ENCODE measurements around the gene BPNT1. TPM values are rescaled to one million over a fixed set of nuclear protein-coding genes. Genes with fewer than 3 reads are reported as not detected.

Gene BPNT1
- total and polyA plus RNA-seq, 2 of the 13 experiments (the other 11 are each of a cell fraction or from before 2014, with no cell fraction given) = 35.2 to 43.9 TPM

DNA sequence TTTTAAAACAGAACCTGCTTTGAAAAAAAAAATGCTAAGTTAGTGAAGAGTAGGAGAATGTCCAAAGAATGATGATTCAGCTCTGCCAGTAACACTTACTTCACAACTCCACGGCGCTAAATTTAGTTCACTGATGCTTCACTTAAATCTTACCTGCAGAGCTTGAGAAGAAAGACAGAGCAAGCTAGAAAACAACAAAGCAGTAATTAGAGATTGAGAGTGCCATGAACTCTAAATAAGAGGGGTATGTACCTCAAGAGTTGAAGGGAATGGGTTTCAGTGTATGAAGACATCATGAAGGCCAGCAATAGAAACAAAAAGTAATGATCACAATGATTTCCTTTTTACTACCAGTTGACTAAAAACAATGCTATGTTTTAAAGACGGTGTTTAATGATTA lies 76.1 kb downstream of the BPNT1 start:
- H3K36me3 ChIP-seq (replicated peaks in 1 of 2; ENCODE audit: control insufficient read depth in 1 of 2, insufficient read depth in 2 of 2, low read length in 2 of 2) = peaks cover 4 to 83% of the 10 kb centered on the region in 2 experiments
- TF ChIP-seq, protein P1, sequence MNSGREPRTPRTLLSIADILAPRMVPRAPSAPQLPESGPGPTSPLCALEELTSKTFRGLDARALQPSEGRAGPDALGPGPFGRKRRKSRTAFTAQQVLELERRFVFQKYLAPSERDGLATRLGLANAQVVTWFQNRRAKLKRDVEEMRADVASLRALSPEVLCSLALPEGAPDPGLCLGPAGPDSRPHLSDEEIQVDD (CRISPR knock-in tag; IDR thresholded peaks at IDR 0.05; ENCODE audit: borderline replicate concordance) = no peak
- TF ChIP-seq, protein P2, sequence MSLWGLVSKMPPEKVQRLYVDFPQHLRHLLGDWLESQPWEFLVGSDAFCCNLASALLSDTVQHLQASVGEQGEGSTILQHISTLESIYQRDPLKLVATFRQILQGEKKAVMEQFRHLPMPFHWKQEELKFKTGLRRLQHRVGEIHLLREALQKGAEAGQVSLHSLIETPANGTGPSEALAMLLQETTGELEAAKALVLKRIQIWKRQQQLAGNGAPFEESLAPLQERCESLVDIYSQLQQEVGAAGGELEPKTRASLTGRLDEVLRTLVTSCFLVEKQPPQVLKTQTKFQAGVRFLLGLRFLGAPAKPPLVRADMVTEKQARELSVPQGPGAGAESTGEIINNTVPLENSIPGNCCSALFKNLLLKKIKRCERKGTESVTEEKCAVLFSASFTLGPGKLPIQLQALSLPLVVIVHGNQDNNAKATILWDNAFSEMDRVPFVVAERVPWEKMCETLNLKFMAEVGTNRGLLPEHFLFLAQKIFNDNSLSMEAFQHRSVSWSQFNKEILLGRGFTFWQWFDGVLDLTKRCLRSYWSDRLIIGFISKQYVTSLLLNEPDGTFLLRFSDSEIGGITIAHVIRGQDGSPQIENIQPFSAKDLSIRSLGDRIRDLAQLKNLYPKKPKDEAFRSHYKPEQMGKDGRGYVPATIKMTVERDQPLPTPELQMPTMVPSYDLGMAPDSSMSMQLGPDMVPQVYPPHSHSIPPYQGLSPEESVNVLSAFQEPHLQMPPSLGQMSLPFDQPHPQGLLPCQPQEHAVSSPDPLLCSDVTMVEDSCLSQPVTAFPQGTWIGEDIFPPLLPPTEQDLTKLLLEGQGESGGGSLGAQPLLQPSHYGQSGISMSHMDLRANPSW (CRISPR knock-in tag; IDR thresholded peaks at IDR 0.05; ENCODE audit: borderline replicate concordance) = no peak
- TF ChIP-seq ASH2L (IDR thresholded peaks at IDR 0.05; ENCODE audit: insufficient read length, low read depth, low read length) (no peak), ZNF879 (CRISPR knock-in tag; IDR thresholded peaks at IDR 0.05) (no peak), SAP130 (CRISPR knock-in tag; IDR thresholded peaks at IDR 0.05; ENCODE audit: low read depth) (no peak), RBM39 (IDR thresholded peaks at IDR 0.05; ENCODE audit: low read depth, low read length, poor library complexity, severe bottlenecking) (no peak), ZNF572 (CRISPR knock-in tag; IDR thresholded peaks at IDR 0.05) (no peak), SNAI1 (CRISPR knock-in tag; IDR thresholded peaks at IDR 0.05; ENCODE audit: borderline replicate concordance) (no peak)
- TF ChIP-seq, protein P3, sequence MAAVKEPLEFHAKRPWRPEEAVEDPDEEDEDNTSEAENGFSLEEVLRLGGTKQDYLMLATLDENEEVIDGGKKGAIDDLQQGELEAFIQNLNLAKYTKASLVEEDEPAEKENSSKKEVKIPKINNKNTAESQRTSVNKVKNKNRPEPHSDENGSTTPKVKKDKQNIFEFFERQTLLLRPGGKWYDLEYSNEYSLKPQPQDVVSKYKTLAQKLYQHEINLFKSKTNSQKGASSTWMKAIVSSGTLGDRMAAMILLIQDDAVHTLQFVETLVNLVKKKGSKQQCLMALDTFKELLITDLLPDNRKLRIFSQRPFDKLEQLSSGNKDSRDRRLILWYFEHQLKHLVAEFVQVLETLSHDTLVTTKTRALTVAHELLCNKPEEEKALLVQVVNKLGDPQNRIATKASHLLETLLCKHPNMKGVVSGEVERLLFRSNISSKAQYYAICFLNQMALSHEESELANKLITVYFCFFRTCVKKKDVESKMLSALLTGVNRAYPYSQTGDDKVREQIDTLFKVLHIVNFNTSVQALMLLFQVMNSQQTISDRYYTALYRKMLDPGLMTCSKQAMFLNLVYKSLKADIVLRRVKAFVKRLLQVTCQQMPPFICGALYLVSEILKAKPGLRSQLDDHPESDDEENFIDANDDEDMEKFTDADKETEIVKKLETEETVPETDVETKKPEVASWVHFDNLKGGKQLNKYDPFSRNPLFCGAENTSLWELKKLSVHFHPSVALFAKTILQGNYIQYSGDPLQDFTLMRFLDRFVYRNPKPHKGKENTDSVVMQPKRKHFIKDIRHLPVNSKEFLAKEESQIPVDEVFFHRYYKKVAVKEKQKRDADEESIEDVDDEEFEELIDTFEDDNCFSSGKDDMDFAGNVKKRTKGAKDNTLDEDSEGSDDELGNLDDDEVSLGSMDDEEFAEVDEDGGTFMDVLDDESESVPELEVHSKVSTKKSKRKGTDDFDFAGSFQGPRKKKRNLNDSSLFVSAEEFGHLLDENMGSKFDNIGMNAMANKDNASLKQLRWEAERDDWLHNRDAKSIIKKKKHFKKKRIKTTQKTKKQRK (IDR thresholded peaks at IDR 0.05; ENCODE audit: low read length) = no peak
- TF ChIP-seq, protein P4, sequence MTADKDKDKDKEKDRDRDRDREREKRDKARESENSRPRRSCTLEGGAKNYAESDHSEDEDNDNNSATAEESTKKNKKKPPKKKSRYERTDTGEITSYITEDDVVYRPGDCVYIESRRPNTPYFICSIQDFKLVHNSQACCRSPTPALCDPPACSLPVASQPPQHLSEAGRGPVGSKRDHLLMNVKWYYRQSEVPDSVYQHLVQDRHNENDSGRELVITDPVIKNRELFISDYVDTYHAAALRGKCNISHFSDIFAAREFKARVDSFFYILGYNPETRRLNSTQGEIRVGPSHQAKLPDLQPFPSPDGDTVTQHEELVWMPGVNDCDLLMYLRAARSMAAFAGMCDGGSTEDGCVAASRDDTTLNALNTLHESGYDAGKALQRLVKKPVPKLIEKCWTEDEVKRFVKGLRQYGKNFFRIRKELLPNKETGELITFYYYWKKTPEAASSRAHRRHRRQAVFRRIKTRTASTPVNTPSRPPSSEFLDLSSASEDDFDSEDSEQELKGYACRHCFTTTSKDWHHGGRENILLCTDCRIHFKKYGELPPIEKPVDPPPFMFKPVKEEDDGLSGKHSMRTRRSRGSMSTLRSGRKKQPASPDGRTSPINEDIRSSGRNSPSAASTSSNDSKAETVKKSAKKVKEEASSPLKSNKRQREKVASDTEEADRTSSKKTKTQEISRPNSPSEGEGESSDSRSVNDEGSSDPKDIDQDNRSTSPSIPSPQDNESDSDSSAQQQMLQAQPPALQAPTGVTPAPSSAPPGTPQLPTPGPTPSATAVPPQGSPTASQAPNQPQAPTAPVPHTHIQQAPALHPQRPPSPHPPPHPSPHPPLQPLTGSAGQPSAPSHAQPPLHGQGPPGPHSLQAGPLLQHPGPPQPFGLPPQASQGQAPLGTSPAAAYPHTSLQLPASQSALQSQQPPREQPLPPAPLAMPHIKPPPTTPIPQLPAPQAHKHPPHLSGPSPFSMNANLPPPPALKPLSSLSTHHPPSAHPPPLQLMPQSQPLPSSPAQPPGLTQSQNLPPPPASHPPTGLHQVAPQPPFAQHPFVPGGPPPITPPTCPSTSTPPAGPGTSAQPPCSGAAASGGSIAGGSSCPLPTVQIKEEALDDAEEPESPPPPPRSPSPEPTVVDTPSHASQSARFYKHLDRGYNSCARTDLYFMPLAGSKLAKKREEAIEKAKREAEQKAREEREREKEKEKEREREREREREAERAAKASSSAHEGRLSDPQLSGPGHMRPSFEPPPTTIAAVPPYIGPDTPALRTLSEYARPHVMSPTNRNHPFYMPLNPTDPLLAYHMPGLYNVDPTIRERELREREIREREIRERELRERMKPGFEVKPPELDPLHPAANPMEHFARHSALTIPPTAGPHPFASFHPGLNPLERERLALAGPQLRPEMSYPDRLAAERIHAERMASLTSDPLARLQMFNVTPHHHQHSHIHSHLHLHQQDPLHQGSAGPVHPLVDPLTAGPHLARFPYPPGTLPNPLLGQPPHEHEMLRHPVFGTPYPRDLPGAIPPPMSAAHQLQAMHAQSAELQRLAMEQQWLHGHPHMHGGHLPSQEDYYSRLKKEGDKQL (CRISPR knock-in tag; IDR thresholded peaks at IDR 0.05; ENCODE audit: low read depth) = no peak
- no peak for DNase-seq (ENCODE audit: low spot score)
- H2AFZ ChIP-seq (ENCODE audit: low read length) = no peak overlapping the region
- no peaks in the 10 kb centered on the region for H3K9me3 ChIP-seq (ENCODE audit: low read length)
- ChIA-PET CTCF (ENCODE audit: low intra/inter-chr PET ratio, low total read pairs) (no interaction called here), POLR2A (interaction anchor here (0.5 kb wide), 1 partner anchor 55 kb away, joined by 3 read pairs; no protein-coding TSS in a partner anchor)
- no peak overlapping the region for H3K9ac ChIP-seq (ENCODE audit: insufficient read depth, low read depth, low read length)
- BruUV-seq (replicated peaks) = no TSS peak
- no peaks in the 10 kb centered on the region for H3K4me1 ChIP-seq (ENCODE audit: insufficient read depth, low read length)
- H4K20me1 ChIP-seq (ENCODE audit: insufficient read depth, low read length) = no peaks in the 10 kb centered on the region
- in situ Hi-C loops (cut with HindIII; ENCODE audit: extremely low pct_ligation_motif_present, low pct_unique_long_range_greater_than_20kb) = no loop called here
- H3K4me3 ChIP-seq (replicated peaks in 1 of 3; ENCODE audit: insufficient read depth in 1 of 3, low read depth in 2 of 3, low read length in 3 of 3) = no peak overlapping the region
- WGBS (ENCODE audit: low lambda C conversion rate) = 97% methylated on average over 3 of the region's 3 CpGs
- no peaks in the 10 kb centered on the region for H3K79me2 ChIP-seq (ENCODE audit: insufficient read depth, low read length)
- H3K4me2 ChIP-seq (ENCODE audit: low read depth, low read length) = no peak overlapping the region
- no peak for ATAC-seq
- H3K27me3 ChIP-seq (ENCODE audit: control insufficient read depth in 1 of 2, insufficient read depth in 2 of 2, low read length in 2 of 2) = no peaks in the 10 kb centered on the region
- no peak overlapping the region for H3K27ac ChIP-seq (ENCODE audit: extremely low read length, insufficient read depth, low read length)
- no peak for FAIRE-seq
- intact Hi-C loops (cut with micrococcal nuclease; ENCODE audit: unreplicated experiment) = no loop called here

All from HepG2 (cell line).